NCI-H2107 treated with DMSO at 0.1 percent for 48 hours (cell line): Measurements from ENCODE around the gene RAMP3.
"Not testable (repeated sequence)": the region's sequence is repeated elsewhere in the genome, so short reads cannot be mapped to it uniquely, and the experiment has no call there.

Source experiments
- DNase-seq: peaks from one replicate; lab custom pipeline; 2025; ENCODE audit not compliant: unreplicated experiment; lab: John Stamatoyannopoulos, UW

RAMP3 gene

DNA sequence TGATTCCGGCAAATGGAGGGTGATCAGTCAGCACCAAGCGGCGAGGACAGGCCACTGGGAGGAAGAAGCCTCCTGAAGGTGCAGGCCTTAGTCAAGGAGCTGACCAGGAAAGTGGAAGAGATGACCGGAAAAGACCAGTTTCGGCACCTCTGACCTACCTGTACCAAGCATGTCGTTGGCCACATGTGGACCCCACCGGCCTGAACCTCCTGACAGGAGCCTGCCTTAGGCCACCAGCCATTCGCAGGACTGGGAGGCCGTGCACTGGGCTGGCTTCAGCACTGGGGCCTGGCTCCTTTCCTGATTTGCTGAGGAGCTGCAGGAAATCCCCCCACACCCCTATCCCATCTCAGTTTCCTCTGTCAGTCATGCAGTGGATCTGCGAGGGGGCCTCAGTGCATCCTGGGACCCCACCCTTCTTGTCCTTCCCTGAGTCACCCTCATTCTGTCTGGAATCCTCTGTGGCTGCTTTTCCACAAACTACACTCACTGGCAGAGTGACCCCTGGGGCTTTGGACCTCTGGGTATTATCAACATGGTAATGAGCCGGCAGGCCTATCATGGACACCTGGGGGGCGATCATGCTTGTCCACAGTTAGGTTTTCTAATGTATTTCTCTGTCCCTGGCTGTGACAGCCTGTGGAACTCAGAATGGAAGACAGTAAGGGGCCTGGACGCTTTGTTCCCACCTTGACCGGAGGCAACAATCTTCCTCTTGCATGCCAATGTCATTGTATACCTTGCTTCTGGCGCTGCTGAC is 33.0 kb downstream of the RAMP3 start:
- no peak for DNase-seq

DNA sequence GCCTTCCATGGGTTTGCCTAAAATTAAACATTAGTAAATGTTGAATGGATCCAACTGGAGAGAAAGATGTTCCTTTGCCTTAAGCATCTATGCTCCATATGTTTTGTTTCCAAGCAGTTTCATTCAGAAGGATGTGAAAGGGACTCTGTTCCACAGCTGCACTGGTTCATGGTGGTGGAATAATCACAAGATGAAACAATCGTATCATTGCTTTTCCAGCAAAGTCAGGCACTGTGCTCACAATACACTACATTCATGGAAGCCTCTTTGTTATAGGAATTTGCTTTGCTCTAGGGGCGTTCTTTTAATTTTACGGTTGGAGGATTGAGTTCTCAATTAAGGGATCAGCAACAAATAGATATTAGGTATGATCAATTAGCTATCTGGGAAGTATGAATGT is 33.8 kb downstream of the RAMP3 start:
- no peak for DNase-seq

DNA sequence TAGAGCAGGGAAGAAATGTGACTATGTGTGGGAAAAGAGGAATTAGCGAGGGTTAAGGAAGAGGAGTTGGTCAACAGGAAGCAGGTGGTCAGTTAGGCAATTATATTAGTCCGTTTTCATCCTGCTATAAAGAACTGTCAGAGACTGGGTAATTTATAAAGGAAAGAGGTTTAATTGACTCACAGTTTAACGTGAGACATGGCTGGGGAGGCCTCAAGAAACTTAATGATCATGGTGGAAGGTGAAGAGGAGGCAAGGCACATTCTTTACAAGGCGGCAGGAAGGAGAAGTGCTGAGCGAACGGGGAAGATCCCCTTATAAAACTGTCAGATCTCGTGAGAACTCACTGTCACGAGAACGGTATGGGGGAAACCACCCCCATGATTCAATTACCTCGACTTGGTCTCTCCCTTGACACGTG is 35.0 kb downstream of the RAMP3 start:
- no peak for DNase-seq

GRCh38 chr7:45193828-45194227 is 36.2 kb downstream of the RAMP3 start:
- no peak for DNase-seq

GRCh38 chr7:45196374-45196773 is 38.8 kb downstream of the RAMP3 start:
- DNase-seq = no peak

GRCh38 chr7:45197461-45197860 is 39.9 kb downstream of the RAMP3 start:
- no peak for DNase-seq

GRCh38 chr7:45198986-45199385 is 41.4 kb downstream of the RAMP3 start:
- DNase-seq = no peak

GRCh38 chr7:45199506-45199905 is 41.9 kb downstream of the RAMP3 start:
- DNase-seq = no peak

- DNase-seq = no peak
Observed at GRCh38 chr7:45202625-45203024, 45.0 kb downstream of the RAMP3 start.

- no peak for DNase-seq
Observed at GRCh38 chr7:45203036-45203435, 45.4 kb downstream of the RAMP3 start.

GRCh38 chr7:45203459-45203858 is 45.9 kb downstream of the RAMP3 start:
- DNase-seq = no peak

GRCh38 chr7:45203936-45204445 is 46.4 kb downstream of the RAMP3 start:
- DNase-seq = peak; percentile 4

GRCh38 chr7:45206266-45206665 is 48.7 kb downstream of the RAMP3 start:
- not testable (repeated sequence) for DNase-seq

GRCh38 chr7:45209909-45210308 is 52.3 kb downstream of the RAMP3 start:
- DNase-seq = not testable (repeated sequence)

DNA sequence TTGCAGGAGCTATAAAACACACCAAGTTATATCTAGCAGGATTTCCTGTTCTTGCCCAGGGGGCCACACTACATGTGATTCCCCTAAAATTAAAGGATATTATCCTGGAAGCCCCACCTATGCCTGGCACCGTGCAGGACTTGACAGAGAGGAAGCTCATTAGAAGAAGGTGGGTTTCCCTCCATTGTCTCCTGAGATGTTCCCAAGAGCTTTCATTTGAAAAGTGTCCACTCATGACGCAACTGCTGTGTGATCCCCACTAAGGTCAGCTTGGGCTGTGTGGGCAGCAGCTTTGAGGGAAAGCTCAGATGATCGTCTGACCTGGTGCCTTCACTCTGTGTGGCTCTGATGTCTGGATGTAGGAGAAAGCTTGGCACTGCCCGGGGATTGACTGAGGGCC is 53.5 kb downstream of the RAMP3 start:
- DNase-seq = no peak

DNA sequence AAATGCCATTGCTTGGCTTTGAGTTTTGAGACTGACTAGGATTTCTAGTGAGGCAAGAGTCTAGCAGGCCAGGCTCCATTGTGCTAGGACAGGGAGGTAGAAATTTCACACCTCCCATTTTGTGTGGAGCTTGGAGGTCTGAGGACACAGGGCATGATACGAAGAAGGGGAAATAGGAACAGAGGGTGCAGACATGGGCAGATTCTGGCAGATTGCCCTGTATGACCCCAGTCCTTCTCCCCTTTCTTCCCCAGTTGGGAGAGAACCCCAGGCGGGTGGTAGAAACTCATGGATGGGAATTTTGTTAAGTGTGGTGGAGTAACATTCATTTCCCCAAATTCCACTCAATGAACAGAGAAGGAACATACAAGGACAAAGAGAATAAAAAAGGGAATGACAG is 54.4 kb downstream of the RAMP3 start:
- no peak for DNase-seq

DNA sequence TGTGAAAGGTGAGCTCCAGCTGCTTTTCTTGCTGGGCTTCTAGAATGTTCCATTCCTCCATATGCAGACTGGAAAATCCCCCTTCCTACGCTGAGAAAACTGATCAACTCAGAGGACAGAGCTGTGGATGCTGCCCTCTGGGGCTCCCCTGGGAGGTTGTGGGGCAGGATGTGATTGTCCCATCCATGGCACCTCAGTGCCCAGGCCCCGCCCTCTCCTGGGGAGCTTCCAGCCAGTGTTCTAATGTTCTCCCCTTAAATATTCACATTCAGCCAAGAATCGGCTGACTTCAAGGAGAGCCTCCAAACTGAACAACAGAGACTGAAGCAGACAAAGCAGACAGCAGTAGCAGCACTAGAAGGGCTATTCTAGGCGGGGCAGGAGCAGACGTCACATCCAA is 55.0 kb downstream of the RAMP3 start:
- DNase-seq = no peak

DNA sequence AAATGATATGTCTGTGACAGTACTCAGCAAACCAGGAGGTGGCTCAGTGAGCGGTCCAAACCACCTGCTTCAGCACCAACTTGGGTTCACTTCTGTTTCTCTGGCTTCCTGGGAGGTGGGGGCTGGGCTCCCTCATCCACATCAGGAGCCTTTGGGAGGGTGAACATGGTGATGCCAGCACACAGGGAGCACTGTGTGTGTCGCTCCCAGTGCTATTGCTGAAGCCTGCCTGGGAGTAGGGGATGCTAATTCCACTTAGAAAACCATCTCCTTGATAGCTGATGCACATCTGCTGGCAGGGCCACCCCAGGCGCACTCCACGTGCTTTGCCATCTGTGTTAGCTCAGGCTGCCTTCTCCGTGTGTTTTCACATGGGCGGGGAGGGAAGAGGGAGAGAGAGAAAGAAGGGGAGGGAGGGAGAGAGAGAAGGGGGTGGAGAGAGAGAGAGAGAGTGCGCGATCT is 58.0 kb downstream of the RAMP3 start:
- DNase-seq = peak; percentile 11

DNA sequence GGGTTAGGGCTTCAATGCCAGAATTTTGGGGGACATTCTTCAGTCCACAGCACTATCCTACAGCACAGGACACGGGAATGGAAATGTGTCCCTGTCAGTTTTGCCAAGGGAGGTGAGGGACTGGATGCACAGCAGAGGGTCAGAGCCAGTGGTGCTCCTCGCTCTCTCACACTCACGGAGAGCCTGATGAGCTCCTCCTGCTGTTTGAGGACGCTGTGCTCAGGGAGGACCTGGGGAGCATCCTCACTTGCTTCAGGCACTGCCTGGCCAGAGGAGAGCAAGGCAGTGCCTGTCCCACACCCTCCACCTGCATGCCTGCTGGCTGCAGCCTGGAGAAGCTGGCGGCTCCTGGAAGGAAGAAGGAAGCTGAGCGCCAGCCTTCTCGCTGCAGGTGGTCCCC is 58.6 kb downstream of the RAMP3 start:
- no peak for DNase-seq

DNA sequence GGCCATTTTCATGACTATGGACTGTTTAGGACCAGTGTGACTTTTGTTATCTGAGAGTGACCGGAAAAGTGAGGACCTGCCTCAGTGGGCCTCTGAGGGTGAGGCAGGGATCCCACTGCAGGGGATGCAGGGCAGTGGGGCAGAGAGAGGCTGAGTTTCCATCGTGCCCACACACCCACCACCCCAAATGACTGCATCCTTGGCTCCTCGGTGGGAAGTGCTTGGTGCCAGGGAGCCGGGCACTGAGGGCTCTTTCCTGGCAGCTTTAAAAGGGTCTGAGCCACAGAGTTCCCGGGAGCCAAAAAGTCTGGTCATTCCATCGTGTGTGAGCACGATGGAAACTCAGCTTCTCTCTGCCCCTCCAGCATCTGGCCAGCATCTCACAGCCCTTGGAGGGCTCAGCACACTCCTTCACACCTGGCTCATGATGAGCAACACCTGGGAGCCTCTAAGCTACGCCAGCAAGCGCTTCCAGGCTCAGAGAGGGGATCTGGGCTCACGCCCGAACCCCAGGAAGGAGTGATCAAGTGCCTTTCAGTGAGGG is 59.1 kb downstream of the RAMP3 start:
- no peak for DNase-seq

DNA sequence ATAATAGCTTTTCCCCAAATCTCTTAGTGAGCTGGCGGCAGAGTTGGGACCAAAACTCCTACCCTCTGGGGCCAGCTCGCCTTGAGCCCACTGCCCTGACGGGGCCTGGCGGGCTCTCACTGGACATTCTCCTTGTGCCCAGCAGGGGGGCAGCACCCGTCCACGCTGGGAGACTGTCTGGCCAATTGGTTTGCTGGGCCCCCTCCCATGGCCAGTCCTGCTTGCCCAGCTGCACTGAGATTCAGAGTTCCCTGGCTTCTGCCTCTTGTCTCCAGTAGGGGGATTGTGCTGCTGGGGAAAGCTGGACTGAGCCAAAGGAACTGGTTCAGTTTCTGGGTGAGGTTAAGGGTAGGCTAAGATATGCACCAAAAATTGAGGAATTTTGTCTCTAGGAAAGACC is 59.8 kb downstream of the RAMP3 start:
- DNase-seq = no peak

DNA sequence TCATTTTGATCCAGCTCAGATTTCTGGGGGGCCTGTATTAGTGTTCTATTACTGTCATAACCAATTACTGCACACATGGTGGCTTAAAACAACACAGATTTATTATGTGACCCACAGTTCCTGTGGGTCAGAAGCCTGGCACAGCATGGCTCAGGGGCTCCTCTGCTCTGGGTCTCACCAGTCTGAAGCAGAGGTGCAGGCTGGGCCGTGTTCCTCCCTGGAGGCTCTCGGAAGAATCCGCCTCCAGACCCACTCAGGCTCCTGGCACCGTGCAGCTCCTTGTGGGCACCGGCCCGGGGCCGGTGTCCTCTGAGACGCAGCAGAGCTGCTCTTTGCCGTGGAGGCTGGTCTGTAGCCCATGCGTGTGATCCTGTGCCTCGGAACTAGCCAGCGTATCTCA is 61.5 kb downstream of the RAMP3 start:
- no peak for DNase-seq
